AG09319 (cell line): ENCODE measurements around the gene PPP1R15B.

ENCODE experiments used
- DNase-seq: peaks from one replicate; pipeline ENCODE4 v3.0.0-alpha.2; 2010; ENCODE audit warnings: low read depth; ENCODE audit errors: extremely low read depth
- TF ChIP-seq, protein P1 (sequence below): IDR thresholded peaks from 2 replicates; pipeline ENCODE4 v1.5.1; 2011; ENCODE audit warnings: low read depth, mild to moderate bottlenecking, inconsistent platforms, low read length, moderate library complexity

PPP1R15B gene

DNA sequence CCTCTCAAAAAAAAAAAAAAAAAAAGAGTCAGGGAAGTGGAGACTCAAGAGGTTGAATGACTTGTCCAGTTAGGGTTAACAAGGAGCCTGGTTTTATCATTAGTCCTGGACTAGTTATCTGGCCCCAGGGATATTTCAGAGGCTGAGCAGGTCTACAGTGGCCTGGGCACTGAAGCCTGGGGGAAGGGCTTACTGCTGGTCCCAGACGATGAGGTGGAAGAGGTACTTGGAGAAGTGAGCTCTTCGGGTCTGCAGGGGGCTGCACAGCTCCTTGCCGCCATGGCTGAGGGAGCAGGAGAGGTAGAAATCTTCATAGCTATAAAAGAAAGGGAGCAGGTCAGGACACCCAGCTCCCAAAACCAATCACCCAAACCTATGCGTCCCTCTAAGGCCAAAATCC lies 42.9 kb upstream of the PPP1R15B start:
- TF ChIP-seq, protein P1, sequence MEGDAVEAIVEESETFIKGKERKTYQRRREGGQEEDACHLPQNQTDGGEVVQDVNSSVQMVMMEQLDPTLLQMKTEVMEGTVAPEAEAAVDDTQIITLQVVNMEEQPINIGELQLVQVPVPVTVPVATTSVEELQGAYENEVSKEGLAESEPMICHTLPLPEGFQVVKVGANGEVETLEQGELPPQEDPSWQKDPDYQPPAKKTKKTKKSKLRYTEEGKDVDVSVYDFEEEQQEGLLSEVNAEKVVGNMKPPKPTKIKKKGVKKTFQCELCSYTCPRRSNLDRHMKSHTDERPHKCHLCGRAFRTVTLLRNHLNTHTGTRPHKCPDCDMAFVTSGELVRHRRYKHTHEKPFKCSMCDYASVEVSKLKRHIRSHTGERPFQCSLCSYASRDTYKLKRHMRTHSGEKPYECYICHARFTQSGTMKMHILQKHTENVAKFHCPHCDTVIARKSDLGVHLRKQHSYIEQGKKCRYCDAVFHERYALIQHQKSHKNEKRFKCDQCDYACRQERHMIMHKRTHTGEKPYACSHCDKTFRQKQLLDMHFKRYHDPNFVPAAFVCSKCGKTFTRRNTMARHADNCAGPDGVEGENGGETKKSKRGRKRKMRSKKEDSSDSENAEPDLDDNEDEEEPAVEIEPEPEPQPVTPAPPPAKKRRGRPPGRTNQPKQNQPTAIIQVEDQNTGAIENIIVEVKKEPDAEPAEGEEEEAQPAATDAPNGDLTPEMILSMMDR: no peak
- no peak for DNase-seq

GRCh38 chr1:204453141-204453772 lies 41.6 kb upstream of the PPP1R15B start:
- TF ChIP-seq, protein P1: no peak
- DNase-seq: no peak

DNA sequence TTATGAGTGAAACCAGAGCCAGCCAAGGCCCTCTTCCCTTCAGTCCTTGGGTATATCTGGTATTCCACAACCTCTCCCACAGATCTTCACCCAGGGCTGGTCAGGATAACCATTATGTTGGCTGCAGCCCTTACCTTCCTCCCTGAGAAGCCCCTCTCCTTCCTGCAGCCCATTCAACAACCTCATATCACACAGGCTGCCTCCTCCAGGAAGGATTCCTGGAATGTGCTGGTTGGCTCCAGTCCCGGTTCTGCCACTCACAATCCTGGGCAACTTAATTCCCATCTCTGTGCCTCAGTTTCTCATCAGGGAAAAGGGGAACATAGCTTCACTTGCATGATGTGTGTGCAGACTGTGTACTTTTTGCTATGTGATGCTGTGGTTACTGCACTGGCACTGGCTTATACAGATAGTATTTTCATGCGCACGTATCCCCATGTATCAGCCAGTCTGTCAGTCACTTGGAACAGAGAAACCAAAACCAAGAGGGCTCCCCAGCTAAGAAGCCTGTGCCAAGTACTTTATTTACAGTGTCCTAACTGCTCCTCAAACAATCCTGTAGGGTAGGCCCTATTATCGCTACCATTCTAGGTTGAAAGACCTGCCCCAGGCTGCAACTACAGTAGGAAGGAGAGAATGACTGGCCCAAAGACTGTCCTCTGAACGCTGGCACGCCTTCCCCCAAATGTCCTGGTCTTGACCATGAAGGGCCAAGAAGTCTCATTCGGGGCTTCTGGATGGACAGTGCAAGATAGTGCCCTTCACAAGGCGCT lies 39.9 kb upstream of the PPP1R15B start:
- TF ChIP-seq, protein P1: no peak
- DNase-seq: no peak

DNA sequence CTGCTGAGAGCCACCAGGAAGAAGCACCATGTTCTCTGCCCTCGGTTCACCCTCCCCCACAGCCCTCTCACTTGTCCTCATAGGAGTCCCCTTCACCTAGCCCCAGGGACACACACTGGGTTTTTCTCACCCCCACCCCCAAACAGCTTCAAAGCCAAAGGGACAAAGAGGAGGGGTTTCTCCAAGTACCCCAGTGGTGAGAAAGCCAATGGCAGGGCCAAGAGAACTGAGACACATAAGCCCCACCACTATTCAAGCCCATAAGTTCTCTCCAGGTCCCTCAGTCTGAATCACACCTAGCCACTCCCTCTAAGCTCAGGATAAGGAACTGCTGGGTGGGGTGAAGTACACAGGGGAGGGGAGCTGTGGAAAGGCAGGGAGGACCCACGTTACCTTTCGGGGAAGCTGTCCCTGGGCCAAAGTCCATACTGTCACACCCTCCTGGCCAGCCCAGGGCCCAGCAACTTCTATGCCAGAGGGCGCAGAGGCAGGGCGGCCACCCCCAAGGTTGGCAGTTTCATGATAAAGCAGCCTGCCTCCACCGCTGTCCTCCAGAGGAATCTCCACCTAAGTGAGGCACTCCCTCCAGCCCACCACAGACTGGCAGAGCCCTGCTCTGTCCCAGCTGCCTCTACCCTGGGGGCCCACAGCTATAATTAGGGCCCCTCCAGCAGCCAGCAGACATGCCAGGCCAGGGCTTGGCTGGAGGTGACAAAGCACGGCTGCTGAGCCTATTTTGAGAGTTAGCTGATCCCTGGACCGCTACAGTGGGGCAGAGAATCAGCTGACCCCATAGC lies 39.0 kb upstream of the PPP1R15B start:
- no peak for DNase-seq
- TF ChIP-seq, protein P1: no peak

DNA sequence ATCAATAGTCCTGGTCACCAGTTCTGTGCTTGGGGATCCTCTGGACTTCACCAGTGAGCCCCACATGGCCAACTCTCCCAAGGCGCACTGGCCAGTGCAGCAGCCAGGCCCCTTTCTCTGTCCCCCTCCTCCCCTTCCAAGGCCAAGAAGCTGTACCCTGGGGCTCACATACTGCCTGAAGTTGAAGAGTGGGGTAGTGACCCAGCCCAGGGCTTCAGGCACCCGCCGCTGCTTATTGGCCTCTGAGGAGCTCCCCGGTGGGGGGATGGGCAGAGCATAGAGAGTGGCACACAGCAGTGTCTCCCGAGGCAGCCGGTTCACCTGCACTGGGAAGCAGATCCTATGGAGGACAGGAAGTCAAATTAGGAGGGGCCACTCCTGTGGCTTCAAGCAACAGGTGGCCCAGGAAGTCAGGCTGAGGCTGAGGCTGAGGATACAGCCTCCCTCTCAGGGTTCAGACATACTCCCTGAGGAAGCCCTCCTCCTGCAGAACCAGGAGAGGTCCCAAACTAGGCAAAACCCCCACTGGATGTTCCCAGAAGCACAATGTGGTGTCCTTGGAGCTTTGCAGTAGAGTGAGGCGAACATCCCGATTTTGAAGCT lies 38.2 kb upstream of the PPP1R15B start:
- TF ChIP-seq, protein P1: no peak
- no peak for DNase-seq

DNA sequence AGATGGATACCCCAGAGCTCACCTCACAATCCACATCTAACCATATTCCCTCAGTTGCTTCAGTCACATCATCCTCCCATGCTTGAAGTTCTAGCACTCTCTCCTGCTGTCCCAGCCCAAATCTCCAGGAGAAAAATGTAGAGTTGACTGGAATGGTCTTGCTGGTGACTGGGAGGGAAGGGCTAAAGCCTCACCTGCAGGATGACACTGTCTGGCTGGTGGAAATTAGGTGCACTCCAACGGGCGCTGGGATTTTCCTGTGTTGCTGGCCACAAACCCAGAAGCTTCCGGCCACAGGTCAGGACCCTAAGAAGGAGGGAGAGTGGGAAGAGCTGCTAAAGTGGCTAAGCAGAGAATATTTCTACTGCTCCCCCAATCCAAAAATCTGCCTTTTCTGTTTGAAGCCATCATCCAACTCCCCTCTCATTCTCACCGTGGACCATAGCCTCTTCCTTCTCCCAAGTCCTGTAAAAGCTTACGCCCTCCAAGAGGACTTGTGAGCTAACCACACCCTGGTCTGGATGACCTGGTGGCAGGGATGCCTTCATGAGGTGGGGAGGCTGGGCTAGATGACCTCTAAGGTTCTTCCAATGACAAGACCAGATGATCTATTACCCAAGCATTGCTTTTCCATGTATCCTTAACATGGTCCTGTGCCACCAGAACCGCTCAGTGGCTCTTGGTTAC lies 37.5 kb upstream of the PPP1R15B start:
- no peak for DNase-seq
- TF ChIP-seq, protein P1: no peak
